GM10248 (cell line): Measurements from ENCODE around the gene EPHA6.
A peak's percentile ranks its signal among the peaks of the same experiment; 100 is the strongest.

Experiments used
- CTCF ChIA-PET: fragments of 300-600 bp; sonication (Branson Sonifier 250); formaldehyde crosslinking; extraction: SDS; loops from one replicate; lab custom pipeline; 2021; ENCODE audit warnings: antibody characterized with exemption; lab: Yijun Ruan, JAX
- POLR2A ChIA-PET: fragments of 350-650 bp; sonication (Branson Sonifier 250); formaldehyde crosslinking; extraction: SDS; loops from one replicate; lab custom pipeline; 2020; ENCODE audit warnings: antibody characterized with exemption; lab: Yijun Ruan, JAX
- DNase-seq: peaks from one replicate; pipeline ENCODE4 v3.0.0; 2012; ENCODE audit errors: extremely low spot score
- TF ChIP-seq, protein P1 (sequence below): IDR thresholded peaks from 2 replicates; pipeline ENCODE4 v1.5.1; 2012; ENCODE audit warnings: mild to moderate bottlenecking, low read depth; ENCODE audit errors: extremely low read depth, missing control alignments, control extremely low read depth

EPHA6 gene

GRCh38 chr3:96813134-96813819 is 1.1 kb upstream of the EPHA6 start:
- TF ChIP-seq, protein P1, sequence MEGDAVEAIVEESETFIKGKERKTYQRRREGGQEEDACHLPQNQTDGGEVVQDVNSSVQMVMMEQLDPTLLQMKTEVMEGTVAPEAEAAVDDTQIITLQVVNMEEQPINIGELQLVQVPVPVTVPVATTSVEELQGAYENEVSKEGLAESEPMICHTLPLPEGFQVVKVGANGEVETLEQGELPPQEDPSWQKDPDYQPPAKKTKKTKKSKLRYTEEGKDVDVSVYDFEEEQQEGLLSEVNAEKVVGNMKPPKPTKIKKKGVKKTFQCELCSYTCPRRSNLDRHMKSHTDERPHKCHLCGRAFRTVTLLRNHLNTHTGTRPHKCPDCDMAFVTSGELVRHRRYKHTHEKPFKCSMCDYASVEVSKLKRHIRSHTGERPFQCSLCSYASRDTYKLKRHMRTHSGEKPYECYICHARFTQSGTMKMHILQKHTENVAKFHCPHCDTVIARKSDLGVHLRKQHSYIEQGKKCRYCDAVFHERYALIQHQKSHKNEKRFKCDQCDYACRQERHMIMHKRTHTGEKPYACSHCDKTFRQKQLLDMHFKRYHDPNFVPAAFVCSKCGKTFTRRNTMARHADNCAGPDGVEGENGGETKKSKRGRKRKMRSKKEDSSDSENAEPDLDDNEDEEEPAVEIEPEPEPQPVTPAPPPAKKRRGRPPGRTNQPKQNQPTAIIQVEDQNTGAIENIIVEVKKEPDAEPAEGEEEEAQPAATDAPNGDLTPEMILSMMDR = peak; percentile 83
- ChIA-PET POLR2A (no interaction called here), CTCF (no interaction called here)
- peak; percentile 87 for DNase-seq

- POLR2A ChIA-PET = no interaction called here
- no peak for DNase-seq
- CTCF ChIA-PET = no interaction called here
- TF ChIP-seq, protein P1 = no peak
Measured at GRCh38 chr3:96814651-96815567, 515 bp downstream of the EPHA6 start.

DNA sequence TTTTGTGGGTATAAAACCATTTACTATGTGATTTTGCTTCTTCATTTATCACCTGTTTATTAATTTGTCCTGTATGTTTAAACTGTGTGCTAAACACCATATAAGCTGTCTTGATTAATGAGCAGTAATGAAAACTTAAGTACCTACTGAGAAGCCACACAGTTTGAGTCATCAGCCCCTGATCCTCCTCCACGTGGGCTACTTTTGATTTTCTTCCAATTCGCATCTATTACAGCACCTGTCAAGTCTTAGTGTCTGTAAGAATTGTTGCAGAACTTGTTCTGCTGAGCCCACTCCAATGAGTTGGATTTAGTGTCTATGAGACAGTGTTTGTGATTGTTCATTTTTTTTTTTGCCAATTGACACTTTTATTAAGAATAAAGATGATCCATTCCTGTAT is 16.8 kb downstream of the EPHA6 start:
- CTCF ChIA-PET = no interaction called here
- DNase-seq = no peak
- POLR2A ChIA-PET = no interaction called here
- TF ChIP-seq, protein P1 = no peak

DNA sequence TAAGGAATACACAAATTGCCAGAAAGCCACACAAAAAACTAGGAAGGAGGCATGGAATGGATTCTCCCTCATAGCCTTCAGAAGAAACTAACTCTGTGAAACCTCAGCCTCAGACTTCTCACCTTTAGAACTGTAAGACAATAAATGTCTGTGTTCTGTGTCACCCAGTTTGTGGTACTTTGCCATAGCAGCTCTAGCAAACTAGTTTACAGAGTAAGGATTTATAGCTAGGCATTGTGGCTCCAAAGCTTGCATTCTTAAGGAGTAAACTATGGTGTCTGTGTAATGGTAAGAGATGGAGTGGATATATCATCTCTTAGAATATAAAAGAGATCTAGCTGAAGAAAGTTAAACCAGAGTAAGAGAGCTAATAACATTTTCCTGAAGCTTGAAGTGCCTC is 18.9 kb downstream of the EPHA6 start:
- TF ChIP-seq, protein P1 = no peak
- POLR2A ChIA-PET = no interaction called here
- CTCF ChIA-PET = interaction anchor here (1.3 kb wide), 1 partner anchor 10 kb away, joined by 3 read pairs; no protein-coding TSS in a partner anchor
- no peak for DNase-seq

DNA sequence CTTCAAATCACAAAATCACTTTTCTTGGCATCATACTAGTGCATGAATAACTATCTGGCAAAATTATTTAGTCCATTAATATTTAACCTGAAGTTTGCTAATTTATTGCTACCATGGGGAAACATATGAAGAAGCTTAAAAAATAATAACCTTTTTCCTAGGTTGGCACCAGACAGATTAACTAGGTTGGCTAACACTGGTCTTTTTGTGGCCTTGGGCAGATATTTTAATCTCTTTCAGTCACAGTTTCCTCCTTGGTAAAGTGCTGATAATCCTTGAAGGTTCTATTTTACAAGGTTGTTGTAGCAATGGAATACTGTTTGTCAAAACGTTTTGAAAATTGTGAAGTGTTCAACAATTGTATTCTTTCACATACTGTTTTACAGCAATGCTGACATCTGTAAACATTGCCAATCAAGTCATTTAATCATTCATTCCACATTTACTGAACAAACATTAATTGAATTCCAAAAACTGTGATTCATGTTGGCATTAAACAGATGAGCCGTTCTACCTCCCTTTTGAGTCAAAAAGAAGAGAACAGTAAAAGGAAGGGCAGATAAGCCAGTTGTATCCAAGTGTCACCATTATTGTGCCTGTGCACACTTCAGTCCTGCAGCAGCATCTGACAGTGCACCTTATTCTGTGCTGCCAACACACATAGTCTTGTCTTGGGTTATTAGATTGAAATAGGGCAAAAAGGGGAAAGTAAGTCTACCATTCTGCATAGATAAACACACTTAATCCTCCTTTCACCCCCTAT is 21.9 kb downstream of the EPHA6 start:
- ChIA-PET POLR2A (no interaction called here), CTCF (no interaction called here)

More for the DNA sequence above, 21.9 kb downstream of the EPHA6 start:
- DNase-seq = no peak
- TF ChIP-seq, protein P1 = no peak
